AG09319 (cell line): Measurements from ENCODE around the gene CAPSL.
"Not testable (repeated sequence)": the region's sequence is repeated elsewhere in the genome, so short reads cannot be mapped to it uniquely, and the experiment has no call there.

Experiments
- DNase-seq: peaks from one replicate; pipeline ENCODE4 v3.0.0-alpha.2; 2010; ENCODE audit warnings: low read depth; ENCODE audit errors: extremely low read depth
- TF ChIP-seq, protein P1 (sequence below): IDR thresholded peaks from 2 replicates; pipeline ENCODE4 v1.5.1; 2011; ENCODE audit warnings: low read depth, mild to moderate bottlenecking, inconsistent platforms, low read length, moderate library complexity

Gene CAPSL

GRCh38 chr5:35898952-35899660, 39.3 kb downstream of the CAPSL start:
- no peak for DNase-seq
- TF ChIP-seq, protein P1, sequence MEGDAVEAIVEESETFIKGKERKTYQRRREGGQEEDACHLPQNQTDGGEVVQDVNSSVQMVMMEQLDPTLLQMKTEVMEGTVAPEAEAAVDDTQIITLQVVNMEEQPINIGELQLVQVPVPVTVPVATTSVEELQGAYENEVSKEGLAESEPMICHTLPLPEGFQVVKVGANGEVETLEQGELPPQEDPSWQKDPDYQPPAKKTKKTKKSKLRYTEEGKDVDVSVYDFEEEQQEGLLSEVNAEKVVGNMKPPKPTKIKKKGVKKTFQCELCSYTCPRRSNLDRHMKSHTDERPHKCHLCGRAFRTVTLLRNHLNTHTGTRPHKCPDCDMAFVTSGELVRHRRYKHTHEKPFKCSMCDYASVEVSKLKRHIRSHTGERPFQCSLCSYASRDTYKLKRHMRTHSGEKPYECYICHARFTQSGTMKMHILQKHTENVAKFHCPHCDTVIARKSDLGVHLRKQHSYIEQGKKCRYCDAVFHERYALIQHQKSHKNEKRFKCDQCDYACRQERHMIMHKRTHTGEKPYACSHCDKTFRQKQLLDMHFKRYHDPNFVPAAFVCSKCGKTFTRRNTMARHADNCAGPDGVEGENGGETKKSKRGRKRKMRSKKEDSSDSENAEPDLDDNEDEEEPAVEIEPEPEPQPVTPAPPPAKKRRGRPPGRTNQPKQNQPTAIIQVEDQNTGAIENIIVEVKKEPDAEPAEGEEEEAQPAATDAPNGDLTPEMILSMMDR, result no peak

GRCh38 chr5:35894131-35894530, 44.3 kb downstream of the CAPSL start:
- TF ChIP-seq, protein P1, result no peak
- no peak for DNase-seq

DNA sequence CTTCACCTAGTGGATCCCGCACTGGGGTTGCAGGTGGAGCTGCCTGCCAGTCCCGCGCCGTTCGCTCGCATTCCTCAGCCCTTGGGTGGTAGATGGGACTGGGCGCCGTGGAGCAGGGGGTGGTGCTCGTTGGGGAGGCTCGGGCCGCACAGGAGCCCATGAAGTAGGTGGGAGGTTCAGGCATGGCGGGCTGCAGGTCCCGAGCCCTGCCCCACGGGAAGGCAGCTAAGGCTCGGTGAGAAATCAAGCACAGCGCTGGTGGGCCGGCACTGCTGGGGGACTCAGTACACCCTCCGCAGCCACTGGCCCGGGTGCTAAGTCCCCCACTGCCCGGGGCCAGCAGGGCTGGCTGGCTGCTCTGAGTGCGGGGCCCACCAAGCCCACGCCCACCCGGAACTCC, 45.6 kb downstream of the CAPSL start:
- DNase-seq, result not testable (repeated sequence)

DNA sequence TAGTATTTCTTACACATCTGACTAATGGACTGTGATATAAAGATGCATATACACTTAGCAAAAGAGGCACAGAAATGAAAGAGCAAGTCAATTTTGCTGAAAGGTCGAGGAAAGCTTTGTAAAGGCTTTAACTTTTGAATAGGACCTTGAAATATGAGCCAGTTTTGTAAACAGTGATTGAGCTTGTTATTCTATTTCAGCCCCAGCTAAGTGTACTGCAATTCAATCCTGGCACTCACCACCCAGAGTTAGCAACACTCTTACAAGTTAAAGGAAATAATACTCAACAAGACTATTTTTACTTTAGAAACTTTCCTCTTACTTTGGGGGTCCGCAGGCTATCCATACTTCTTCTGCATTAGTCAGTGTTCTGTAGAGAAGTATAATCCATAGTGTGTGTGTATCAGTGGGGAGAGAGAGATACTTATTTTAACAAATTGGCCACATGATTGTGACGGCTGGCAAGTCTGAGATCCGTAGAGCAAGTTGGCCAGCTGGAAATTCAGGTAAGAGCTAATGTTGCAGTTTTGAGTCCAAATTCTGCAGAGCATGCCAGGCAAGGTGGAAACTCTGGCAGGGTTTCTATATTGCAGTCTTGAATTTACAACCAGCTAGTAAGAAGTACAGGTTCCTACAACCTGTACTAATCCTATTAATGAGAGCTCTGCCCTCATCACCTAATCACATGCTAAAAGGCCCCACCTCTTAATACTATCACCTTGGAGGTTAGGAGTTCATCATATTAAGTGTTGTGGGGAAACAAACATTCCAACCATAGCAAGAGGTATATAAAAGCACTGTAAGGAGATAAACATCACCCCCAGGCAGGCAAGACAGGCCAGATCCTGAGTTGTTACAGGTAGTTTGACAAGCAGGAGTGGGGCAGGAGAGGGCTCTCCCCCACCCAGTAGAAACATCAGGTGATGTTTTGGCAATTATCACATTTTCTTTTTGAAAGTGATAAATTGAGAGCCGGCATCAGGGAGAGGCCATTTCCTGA, 48.1 kb downstream of the CAPSL start:
- no peak for DNase-seq
- TF ChIP-seq, protein P1, result no peak

DNA sequence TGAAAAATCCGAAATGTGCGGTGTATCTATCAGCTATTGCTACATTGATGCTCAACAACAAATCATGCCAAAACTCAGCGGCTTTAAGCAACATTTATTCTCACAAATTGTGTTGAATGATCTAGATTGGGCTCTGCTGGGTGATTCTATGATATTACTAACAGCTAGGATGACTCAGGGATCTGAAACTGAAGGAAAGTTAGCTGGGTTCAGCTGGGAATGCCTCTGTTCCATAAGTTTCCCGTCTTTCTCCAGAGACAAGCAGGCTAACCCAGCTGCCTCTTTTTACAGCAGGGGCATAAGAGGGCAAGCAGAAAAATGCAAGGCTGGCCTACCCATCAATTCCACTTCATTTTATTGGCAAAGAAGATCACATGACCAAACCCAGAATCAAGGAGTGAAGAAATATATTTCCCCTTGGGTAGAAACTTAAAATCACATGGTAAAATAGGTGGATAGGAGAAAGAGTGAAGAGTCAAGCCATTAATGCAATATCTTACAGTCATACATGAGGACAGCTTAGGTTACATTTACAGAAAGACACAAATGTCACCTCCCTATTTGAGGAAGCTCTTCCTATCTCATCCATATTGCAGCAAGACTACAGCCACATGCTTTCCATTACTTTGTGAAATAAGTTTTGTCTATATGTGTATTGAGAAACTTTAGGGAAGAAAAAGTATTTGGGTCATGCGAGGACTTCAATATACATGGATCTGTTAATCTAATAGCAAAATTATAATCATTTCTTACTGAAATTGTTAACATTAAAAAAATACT, 50.9 kb downstream of the CAPSL start:
- DNase-seq, result no peak
- TF ChIP-seq, protein P1, result no peak

DNA sequence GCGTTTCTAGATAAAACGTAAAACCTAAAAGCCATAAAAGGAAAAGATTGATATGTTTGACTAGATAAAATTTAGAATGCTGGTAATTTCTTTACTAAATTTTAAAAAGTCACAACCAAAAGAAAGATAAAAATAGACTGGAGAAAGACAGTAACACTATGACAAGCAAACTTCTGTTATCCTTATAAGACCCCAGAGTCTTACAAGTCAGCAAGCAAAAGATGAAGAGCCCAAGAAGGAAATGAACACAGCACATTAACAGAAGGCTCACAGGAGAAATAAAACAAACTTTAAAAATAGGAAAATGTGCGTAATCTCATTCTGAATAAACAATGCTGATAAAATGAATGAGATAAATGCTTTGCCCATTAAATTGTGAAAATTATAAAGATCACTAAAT, 52.0 kb downstream of the CAPSL start:
- no peak for DNase-seq
- TF ChIP-seq, protein P1, result no peak

GRCh38 chr5:35884773-35885172, 53.6 kb downstream of the CAPSL start:
- TF ChIP-seq, protein P1, result no peak
- DNase-seq, result no peak
